Stimulated activated CD8-positive, alpha-beta memory T cell treated with anti-CD3 and anti-CD28 coated beads, Interleukin-2, amount 100 ng/mL, for 48 hours (primary cell): ENCODE measurements around the gene WNT8B.

Source experiments
- DNase-seq, 2 donors: peaks; one replicate each; pipeline ENCODE4 v3.0.0-alpha.2; 2020; ENCODE audit warnings: low read depth in 2 of 2

Gene WNT8B

GRCh38 chr10:100483876-100484666 is 21.3 kb downstream of the WNT8B start:
- no peak for DNase-seq

GRCh38 chr10:100485366-100485765 is 22.6 kb downstream of the WNT8B start:
- no peak for DNase-seq

- no peak for DNase-seq
These were observed 23.1 kb downstream of the WNT8B start for GRCh38 chr10:100485801-100486495.

DNA sequence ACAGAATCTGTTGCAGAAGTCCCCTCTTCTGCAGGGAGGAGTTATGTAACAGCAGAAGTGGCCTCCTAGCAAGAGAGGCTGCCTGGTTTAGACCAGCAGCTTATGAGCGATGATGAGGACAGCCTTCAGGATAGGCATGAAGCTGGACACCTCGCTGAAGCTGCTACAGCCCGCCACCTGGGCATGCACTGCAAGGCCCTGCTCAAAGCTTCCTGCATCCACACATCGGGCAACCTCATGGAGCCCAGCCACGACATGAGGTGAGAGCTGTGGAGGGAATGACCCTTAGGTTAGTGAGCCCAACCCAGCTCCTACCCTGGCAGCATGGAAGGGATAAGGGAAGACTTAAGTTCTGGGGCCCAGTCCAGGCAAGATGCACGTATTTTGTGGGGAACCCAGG is 24.7 kb downstream of the WNT8B start:
- no peak for DNase-seq

GRCh38 chr10:100489396-100489795 is 26.6 kb downstream of the WNT8B start:
- no peak for DNase-seq

GRCh38 chr10:100490531-100490930 is 27.7 kb downstream of the WNT8B start:
- DNase-seq: no peak

- DNase-seq: no peak
These were observed 33.8 kb downstream of the WNT8B start for GRCh38 chr10:100496567-100496966.

DNA sequence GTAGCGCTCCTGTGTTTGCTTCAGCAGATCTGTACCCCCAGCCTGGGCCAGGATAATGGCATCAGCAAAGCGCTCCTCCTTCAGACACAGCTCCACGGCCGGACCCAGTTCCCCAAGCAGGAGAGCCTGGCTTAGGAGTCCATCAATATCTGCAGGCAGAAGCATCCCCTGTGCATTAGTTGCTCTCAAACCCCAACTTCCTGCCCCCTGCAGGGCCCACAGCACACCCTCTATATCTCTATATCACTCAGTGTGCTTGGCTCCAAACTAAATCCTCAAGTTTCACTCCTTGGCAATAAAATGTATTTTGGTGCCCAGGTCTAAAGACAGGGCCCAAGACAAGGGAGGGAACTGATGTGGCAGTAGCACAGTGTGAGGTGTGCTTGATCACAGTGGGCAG is 35.2 kb downstream of the WNT8B start:
- DNase-seq: no peak

DNA sequence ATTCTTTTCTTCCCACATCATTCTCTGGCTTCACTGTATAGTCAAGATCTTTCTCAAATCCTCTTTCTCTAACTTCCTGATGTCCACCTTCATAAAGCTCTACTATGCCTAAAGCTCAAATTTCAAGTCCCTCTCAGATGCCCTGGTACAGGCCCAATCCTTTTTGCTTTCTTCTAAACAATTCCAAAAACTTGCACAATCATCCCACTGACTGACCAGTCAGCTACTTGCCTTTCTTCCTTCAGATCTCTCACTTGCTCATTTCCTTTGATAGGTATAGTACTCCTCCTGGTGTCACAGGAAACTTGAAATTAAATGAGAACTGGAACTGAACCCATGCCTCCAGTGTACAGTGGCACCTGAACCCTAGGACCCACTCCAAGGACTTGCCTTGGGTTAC is 38.6 kb downstream of the WNT8B start:
- no peak for DNase-seq

- DNase-seq: no peak
These were observed 40.2 kb downstream of the WNT8B start for GRCh38 chr10:100502926-100503494.

GRCh38 chr10:100504096-100504495 is 41.3 kb downstream of the WNT8B start:
- DNase-seq: no peak

- DNase-seq: no peak
These were observed 42.4 kb downstream of the WNT8B start for GRCh38 chr10:100505164-100505563.

DNA sequence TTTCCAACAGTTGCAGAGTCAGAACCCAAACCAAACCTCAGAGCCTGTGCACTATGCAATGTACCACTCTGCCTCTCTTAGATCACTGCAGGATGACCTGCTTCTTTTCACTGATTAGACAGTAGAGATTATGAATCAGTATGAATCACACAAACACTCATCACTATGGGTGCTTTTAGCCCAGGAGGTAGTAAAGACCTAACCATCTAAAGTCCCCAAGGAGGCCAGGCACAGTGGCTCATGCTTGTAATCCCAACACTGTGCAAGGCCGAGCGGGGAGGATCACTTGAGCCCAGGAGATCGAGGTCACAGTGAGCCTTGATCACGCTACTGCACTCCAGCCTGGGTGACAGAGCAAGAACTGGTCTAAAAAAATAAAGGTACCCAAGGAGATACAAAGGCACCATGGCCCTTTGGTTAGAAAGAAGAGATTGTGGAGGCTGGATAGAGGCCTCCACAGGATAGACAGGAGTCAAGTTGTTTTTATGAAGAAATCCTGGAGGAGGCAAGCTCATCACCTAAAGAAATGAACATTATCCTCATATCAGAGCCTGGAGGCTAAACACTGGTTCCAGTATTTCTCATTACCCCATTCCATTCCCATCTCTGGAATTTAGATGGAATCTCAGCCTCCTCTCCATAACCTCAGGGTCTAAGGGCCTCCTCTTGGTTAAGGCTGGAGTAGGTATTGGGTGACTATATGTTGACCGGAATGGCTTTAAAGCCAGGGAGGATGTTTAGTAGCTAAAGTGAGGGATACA is 44.0 kb downstream of the WNT8B start:
- DNase-seq: no peak

DNA sequence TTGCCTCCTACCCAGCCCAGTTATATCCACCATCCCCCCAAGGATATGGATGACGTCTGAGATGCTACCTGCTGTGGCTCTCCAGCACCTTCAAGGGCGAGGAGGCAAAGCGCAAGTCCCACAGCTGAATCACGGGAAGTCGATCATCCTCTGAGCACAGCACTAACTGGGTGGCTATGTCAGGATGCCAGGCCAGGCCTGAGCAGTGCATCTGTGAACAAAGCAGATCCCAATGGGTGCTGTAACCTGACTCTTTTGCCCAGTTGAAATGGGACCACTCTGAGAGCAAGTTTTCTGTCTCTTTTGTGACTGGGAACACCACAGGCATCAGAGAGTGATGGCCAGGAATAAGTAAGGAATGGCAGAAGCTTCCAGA is 44.5 kb downstream of the WNT8B start:
- DNase-seq: no peak

DNA sequence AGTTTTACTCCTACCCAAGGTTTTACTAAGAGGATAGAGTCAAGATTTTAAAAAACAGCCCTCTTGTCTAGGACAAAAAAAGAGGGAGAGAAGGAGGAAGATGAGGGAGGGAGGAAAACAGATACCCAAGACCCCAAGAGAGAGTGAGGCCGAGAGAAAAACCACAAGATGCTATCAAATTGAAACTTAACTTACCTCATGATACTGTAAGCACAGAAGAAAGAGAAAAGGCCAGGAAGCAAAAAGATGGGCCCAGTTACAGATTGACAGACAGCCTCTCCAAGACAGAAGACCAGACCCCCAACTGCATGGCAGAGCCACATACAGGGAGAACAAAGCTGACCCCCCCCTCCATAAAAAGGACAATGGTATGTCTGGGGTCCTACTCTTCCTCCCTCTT is 45.5 kb downstream of the WNT8B start:
- no peak for DNase-seq

DNA sequence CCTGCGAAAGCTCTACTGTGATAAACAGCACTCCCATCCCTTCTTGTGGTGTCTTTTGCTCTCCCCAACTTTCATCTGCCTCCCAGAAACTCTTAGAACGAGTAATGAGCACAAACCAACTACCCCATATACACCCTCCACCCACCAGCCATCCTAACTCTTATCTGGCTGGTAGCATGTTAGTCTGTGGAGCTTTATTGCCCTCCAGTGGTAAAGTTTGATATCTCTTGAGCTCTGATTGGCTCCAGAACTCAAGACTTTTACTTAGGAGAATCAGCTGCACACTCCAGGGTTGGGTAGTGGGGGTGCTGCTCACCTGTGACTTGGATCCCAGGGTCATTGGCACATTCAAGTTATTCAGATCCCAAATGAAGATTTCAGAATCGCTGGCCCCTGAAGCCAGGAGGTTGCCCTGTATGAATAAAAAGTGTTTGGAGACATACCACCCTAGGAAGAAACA is 45.9 kb downstream of the WNT8B start:
- no peak for DNase-seq

DNA sequence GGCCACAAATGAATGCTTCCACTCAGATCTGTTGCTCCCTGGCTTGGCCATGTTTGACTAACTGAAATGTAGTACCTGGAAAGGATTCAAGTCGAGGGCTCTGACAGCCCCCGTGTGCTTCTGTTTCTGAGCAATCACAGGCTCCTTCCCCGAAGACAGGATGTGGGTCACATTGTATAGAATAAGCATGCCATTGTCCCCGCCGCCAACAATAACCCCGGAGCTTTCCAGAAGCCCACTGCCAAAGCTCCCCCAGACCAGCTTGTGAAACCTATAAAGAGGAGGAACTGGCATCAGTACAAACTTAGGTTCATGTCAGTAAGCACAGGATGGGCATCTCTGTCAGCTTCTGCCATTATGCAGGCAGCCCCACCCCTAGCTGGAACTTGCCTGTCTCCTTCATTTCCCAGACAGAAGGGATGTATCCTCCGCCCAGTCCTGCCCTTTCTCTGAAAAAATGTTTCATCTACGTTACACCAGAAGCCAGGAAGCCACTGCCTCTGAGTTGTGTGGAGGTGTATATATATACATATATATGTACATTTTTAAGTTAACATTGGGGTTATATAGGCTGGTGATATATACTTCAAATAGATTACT is 46.5 kb downstream of the WNT8B start:
- no peak for DNase-seq

GRCh38 chr10:100510533-100511308 is 47.9 kb downstream of the WNT8B start:
- peak in 1 of 2 donors; percentile 58 for DNase-seq

- no peak for DNase-seq
These were observed 52.8 kb downstream of the WNT8B start for GRCh38 chr10:100515612-100516011.

DNA sequence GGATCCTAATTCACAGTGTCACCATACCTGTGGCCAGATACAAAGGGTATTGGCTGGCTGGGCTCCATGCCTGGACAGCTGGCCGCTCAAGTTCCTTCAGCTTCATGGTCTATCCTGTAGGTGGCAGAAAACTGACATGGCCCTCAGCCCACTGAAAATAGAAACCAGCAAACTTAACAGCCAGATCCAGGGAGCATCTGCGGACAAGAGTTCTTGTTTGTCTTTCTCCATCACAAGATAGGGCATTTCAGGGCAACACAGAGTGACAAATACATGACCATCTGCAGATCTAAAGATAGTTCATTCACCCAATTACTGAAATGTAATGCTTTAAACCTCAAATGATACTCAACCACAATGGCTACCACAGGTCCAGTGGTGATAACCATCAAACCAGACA is 54.0 kb downstream of the WNT8B start:
- no peak for DNase-seq

DNA sequence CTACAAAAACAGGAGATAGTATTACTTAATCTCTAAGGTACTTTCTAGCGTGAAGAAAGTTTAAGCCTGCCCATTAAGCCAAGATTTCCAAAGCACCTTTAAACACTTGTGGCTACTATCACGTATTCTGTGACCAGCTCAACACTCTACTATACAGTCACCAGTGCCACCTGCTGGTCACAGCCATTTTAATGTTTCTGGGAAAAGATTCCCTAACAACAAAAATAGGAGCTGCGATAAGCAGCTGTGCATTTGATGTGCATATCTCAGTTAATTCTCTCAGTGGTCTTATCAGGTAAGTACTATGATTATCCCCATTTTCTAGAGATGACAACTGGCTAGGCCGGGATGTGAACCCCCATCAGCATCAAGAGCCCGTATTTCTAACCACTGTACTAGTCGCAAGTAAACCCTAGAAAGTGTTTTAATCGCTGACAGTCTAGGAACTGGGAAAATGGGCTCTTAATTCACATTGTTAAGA is 56.0 kb downstream of the WNT8B start:
- peak in 1 of 2 donors; percentile 54 for DNase-seq
